ENCODE measurements around the gene BLCAP.
A peak's percentile ranks its signal among the peaks of the same experiment; 100 is the strongest.

Gene BLCAP

DNA sequence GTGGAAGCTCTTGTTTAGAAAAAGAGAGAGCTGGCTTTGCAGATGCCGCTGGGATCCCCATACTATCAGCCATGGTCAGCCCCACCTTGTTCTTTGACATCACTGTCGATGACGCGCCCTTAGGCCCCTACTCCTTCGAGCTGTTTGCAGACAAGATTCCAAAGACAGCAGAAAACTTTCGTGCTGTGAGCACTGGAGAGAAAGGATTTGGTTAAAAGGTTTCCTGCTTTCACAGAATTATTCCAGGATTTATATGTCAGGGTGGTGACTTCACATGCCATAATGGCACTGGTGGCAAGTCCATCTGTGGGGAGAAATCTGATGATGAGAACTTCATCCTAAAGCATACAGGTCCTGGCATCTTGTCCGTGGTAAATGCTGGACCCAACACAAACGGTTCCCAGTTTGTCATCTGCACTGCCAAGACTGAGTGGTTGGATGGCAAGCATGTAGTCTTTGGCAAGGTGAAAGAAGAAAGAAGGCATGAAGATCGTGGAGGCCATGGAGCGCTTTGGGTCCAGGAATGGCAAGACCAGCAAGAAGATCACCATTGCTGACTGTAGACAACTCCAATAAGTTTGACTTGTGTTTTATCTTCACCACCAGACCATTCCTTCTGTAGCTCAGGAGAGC lies 2.4 kb upstream of the BLCAP start:
- H2AK5ac ChIP-seq (ENCODE audit: low read length) = no peak overlapping the region
- no peak overlapping the region for H3K4ac ChIP-seq (ENCODE audit: low read depth, low read length)
- peaks cover 16% of the 10 kb centered on the region for H3K79me1 ChIP-seq (ENCODE audit: low read length)
- no peak overlapping the region for H3K18ac ChIP-seq (ENCODE audit: low read length)
- H3K23ac ChIP-seq (ENCODE audit: low read length) = no peak overlapping the region
- no peak overlapping the region for H2BK5ac ChIP-seq (ENCODE audit: low read depth, low read length, poor library complexity)
- no peaks in the 10 kb centered on the region for H3K27me3 ChIP-seq (ENCODE audit: insufficient read depth, low read length)
- peaks cover 21% of the 10 kb centered on the region for H3K79me2 ChIP-seq (ENCODE audit: control insufficient read depth, insufficient read depth, low read length, poor library complexity)
- H2AFZ ChIP-seq (ENCODE audit: insufficient read depth, low read length, poor library complexity) = no peak overlapping the region
- peaks cover 3 to 4% of the 10 kb centered on the region in 2 experiments for H3K36me3 ChIP-seq (ENCODE audit: control insufficient read depth in 1 of 2, insufficient read depth in 2 of 2, low read length in 2 of 2)
- no peak overlapping the region for H4K12ac ChIP-seq (ENCODE audit: low read depth, low read length)
- no peak overlapping the region for H4K8ac ChIP-seq (ENCODE audit: low read depth, low read length)
- H3K4me1 ChIP-seq (ENCODE audit: control insufficient read depth in 1 of 2, insufficient read depth in 2 of 2, low read length in 2 of 2) = peaks cover 4 to 11% of the 10 kb centered on the region in 2 experiments
- H3K4me2 ChIP-seq (ENCODE audit: low read length) = no peak overlapping the region
- H3K9me3 ChIP-seq (ENCODE audit: insufficient read depth, low read depth, low read length) = no peaks in the 10 kb centered on the region
- no peak overlapping the region for H2BK12ac ChIP-seq (ENCODE audit: low read length)
- H4K91ac ChIP-seq (ENCODE audit: low read depth, low read length) = no peak overlapping the region
- no peak overlapping the region for H2BK120ac ChIP-seq (ENCODE audit: insufficient read depth, low read length, poor library complexity)
- DNase-seq = no peak
- no peak overlapping the region for H3K4me3 ChIP-seq (ENCODE audit: low read depth, low read length)
- H3K14ac ChIP-seq (ENCODE audit: low read length) = no peak overlapping the region
- no peak overlapping the region for H3K27ac ChIP-seq (ENCODE audit: low read depth, low read length)
- no peak overlapping the region for H3K9ac ChIP-seq (ENCODE audit: low read length)
- no CpG with 5 or more reads among the region's 10 CpGs for WGBS (ENCODE audit: extremely low coverage, insufficient coverage, insufficient read length)

DNA sequence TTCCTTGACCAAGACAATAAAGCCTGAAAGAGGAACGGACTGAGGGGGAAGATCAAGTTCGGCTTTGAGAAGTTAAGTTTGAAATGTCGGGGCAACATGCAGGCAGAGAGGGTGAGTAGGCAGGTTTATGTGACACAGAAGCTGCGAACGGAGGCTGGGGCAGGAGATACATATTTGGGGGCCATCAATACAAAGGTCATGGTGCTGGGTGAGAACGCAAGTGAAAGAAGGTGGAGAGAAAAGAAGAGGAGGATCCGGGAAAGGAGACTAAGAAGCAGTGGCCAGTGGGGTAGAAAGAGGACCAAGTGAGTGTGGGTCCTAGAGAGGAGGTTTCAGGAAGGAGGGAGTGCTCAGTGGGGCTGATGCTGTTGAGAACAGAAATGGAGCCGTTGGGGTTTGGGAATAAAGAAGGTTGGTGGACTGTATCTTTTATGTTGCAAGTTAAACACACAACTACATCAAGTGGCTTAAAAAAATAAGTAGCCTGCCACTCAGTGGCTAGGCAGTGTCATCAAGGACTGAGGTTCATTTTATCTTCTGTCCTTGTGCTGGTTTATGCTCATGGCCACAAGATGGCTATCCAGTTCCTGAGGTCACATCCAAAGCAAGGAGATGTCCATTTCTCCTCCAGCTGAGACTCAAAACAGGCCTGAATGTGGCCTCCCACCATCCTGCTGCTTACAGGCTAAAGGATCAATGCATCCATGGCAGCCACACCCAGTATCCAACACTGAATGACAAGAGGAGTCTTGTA lies 1.7 kb upstream of the BLCAP start:
- H2AK5ac ChIP-seq (ENCODE audit: low read length) = no peak overlapping the region
- H2BK12ac ChIP-seq (ENCODE audit: low read length) = no peak overlapping the region
- no peaks in the 10 kb centered on the region for H3K9me3 ChIP-seq (ENCODE audit: insufficient read depth, low read depth, low read length)
- no peak overlapping the region for H3K18ac ChIP-seq (ENCODE audit: low read length)
- no peak overlapping the region for H4K12ac ChIP-seq (ENCODE audit: low read depth, low read length)
- no peak overlapping the region for H3K4me2 ChIP-seq (ENCODE audit: low read length)
- no peaks in the 10 kb centered on the region for H3K27me3 ChIP-seq (ENCODE audit: insufficient read depth, low read length)
- H3K23ac ChIP-seq (ENCODE audit: low read length) = no peak overlapping the region
- peaks cover 16% of the 10 kb centered on the region for H3K79me1 ChIP-seq (ENCODE audit: low read length)
- H2BK120ac ChIP-seq (ENCODE audit: insufficient read depth, low read length, poor library complexity) = peak overlapping the region; percentile 5
- no peak overlapping the region for H4K8ac ChIP-seq (ENCODE audit: low read depth, low read length)
- no peak overlapping the region for H2AFZ ChIP-seq (ENCODE audit: insufficient read depth, low read length, poor library complexity)
- no CpG with 5 or more reads among the region's 8 CpGs for WGBS (ENCODE audit: extremely low coverage, insufficient coverage, insufficient read length)
- H3K4me1 ChIP-seq (ENCODE audit: control insufficient read depth in 1 of 2, insufficient read depth in 2 of 2, low read length in 2 of 2) = peaks cover 11 to 18% of the 10 kb centered on the region in 2 experiments
- no peak overlapping the region for H3K4ac ChIP-seq (ENCODE audit: low read depth, low read length)
- H3K4me3 ChIP-seq (ENCODE audit: low read depth, low read length) = no peak overlapping the region
- H3K27ac ChIP-seq (ENCODE audit: low read depth, low read length) = no peak overlapping the region
- H3K79me2 ChIP-seq (ENCODE audit: control insufficient read depth, insufficient read depth, low read length, poor library complexity) = peaks cover 27% of the 10 kb centered on the region
- DNase-seq = no peak
- no peak overlapping the region for H3K14ac ChIP-seq (ENCODE audit: low read length)
- H2BK5ac ChIP-seq (ENCODE audit: low read depth, low read length, poor library complexity) = no peak overlapping the region
- H3K9ac ChIP-seq (ENCODE audit: low read length) = no peak overlapping the region
- H3K36me3 ChIP-seq (ENCODE audit: control insufficient read depth in 1 of 2, insufficient read depth in 2 of 2, low read length in 2 of 2) = peaks cover 4 to 9% of the 10 kb centered on the region in 2 experiments
- H4K91ac ChIP-seq (ENCODE audit: low read depth, low read length) = no peak overlapping the region

DNA sequence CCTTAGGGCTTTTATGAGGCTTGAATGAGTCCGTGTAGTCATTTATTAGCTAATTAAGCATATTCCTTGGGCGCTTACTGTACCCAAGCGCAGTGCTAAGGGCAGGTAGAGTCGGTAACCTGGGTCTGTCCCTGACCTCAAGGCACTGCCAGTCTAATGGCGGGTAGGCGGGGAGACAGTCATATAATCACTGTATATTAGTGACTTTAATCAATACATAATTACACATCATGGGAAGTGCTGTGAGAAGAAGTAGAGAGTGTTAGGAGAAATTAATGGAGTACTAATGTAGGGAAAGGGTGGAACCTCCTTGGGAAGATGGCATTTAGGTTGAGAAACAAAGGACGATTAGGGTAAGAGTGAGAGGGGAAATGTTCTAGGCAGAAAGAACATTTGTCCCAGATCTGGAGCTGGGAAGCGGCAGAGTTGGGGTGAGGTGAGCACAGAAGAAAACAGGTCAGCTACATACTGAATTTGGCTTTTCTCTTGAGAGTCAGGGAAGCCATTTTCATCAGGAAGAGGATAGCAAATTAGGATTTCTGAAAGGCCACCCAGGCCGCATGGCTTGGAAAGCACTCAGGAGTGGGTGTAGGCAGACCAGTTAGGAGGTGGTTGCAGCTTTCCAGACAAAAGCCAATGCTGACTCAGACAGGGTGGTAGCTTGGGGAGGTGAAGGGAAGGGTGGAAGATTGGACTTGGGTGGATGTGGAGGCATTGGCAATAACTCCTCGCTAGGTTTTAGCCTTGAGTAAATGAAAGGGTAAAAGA lies 954 bp upstream of the BLCAP start:
- H2AFZ ChIP-seq (ENCODE audit: insufficient read depth, low read length, poor library complexity) = peak overlapping the region; percentile 42
- H3K23ac ChIP-seq (ENCODE audit: low read length) = no peak overlapping the region
- peaks cover 32% of the 10 kb centered on the region for H3K79me2 ChIP-seq (ENCODE audit: control insufficient read depth, insufficient read depth, low read length, poor library complexity)
- H4K8ac ChIP-seq (ENCODE audit: low read depth, low read length) = peak overlapping the region; percentile 87
- H3K4ac ChIP-seq (ENCODE audit: low read depth, low read length) = peak overlapping the region; percentile 44
- no peaks in the 10 kb centered on the region for H3K9me3 ChIP-seq (ENCODE audit: insufficient read depth, low read depth, low read length)
- peak overlapping the region; percentile 96 for H4K91ac ChIP-seq (ENCODE audit: low read depth, low read length)
- no peak overlapping the region for H3K27ac ChIP-seq (ENCODE audit: low read depth, low read length)
- peak overlapping the region; percentile 12 for H2BK120ac ChIP-seq (ENCODE audit: insufficient read depth, low read length, poor library complexity)
- peak overlapping the region; percentile 74 for H3K14ac ChIP-seq (ENCODE audit: low read length)
- H3K4me2 ChIP-seq (ENCODE audit: low read length) = peak overlapping the region; percentile 92
- peak overlapping the region; percentile 19 for H4K12ac ChIP-seq (ENCODE audit: low read depth, low read length)
- peak overlapping the region; percentile 95 for H2BK5ac ChIP-seq (ENCODE audit: low read depth, low read length, poor library complexity)
- H3K36me3 ChIP-seq (ENCODE audit: control insufficient read depth in 1 of 2, insufficient read depth in 2 of 2, low read length in 2 of 2) = peaks cover 7 to 10% of the 10 kb centered on the region in 2 experiments
- WGBS (ENCODE audit: extremely low coverage, insufficient coverage, insufficient read length) = no CpG with 5 or more reads among the region's 10 CpGs
- peaks cover 16% of the 10 kb centered on the region for H3K79me1 ChIP-seq (ENCODE audit: low read length)
- peak overlapping the region; percentile 91 for H3K9ac ChIP-seq (ENCODE audit: low read length)
- H3K4me1 ChIP-seq (ENCODE audit: control insufficient read depth in 1 of 2, insufficient read depth in 2 of 2, low read length in 2 of 2) = peaks cover 17 to 22% of the 10 kb centered on the region in 2 experiments
- no peak for DNase-seq
- H3K18ac ChIP-seq (ENCODE audit: low read length) = peak overlapping the region; percentile 91
- H2AK5ac ChIP-seq (ENCODE audit: low read length) = peak overlapping the region; percentile 32
- H3K4me3 ChIP-seq (ENCODE audit: low read depth, low read length) = peak overlapping the region; percentile 85
- H2BK12ac ChIP-seq (ENCODE audit: low read length) = no peak overlapping the region
- no peaks in the 10 kb centered on the region for H3K27me3 ChIP-seq (ENCODE audit: insufficient read depth, low read length)

DNA sequence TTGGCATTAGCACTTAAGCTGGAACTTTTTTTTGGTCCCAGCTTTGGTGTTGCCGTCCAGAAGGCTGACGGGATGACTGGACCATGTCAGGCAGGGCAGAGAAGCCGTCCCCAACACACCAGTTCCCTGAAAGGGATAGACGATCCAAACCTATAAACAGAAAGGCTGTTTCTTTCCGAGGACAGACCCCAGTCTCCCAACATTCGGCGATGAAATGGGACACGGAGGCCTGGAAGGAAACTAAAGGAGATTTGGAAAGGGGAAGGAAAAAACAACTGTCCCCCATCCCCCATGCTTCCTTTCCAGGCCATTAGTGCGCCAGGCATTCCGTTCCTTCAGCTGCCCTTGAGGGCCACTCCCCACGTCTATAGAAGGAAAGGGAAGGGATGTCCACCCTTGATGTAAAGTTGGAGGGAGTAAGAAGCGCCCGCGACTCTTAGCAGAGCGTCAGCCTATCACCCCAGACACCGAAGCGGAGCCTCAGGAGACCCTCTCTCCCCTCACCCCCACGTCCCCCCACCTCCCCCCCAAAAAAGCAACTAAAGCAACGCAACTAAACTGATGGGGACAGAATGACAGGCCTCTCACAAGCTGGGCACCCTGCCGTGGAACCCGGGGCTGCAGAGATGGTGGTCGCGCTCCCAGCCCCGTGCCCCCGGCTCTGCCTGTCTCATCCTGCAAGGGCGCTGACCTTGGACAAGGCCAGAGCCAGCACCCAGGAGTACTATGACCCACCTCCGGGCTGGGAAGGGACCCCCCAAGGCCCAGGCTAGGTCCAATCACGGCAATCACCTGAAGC lies 638 bp downstream of the BLCAP start:
- Histone ChIP-seq H2AFZ (ENCODE audit: insufficient read depth, low read length, poor library complexity) (peak overlapping the region; percentile 46), H3K4me2 (ENCODE audit: low read length) (peak overlapping the region; percentile 92), H3K14ac (ENCODE audit: low read length) (peak overlapping the region; percentile 89), H2BK5ac (ENCODE audit: low read depth, low read length, poor library complexity) (peak overlapping the region; percentile 95), H3K27me3 (ENCODE audit: insufficient read depth, low read length) (no peaks in the 10 kb centered on the region), H3K23ac (ENCODE audit: low read length) (no peak overlapping the region), H3K4ac (ENCODE audit: low read depth, low read length) (peak overlapping the region; percentile 98), H3K18ac (ENCODE audit: low read length) (peak overlapping the region; percentile 94), H3K9ac (ENCODE audit: low read length) (peak overlapping the region; percentile 96), H3K27ac (ENCODE audit: low read depth, low read length) (peak overlapping the region; percentile 83), H4K91ac (ENCODE audit: low read depth, low read length) (peak overlapping the region; percentile 96), H3K9me3 (ENCODE audit: insufficient read depth, low read depth, low read length) (no peaks in the 10 kb centered on the region), H4K12ac (ENCODE audit: low read depth, low read length) (peak overlapping the region; percentile 47), H3K79me2 (ENCODE audit: control insufficient read depth, insufficient read depth, low read length, poor library complexity) (peaks cover 39% of the 10 kb centered on the region), H2AK5ac (ENCODE audit: low read length) (peak overlapping the region; percentile 80), H3K4me3 (ENCODE audit: low read depth, low read length) (peak overlapping the region; percentile 93), H4K8ac (ENCODE audit: low read depth, low read length) (peak overlapping the region; percentile 84), H2BK12ac (ENCODE audit: low read length) (peak overlapping the region; percentile 50), H2BK120ac (ENCODE audit: insufficient read depth, low read length, poor library complexity) (peak overlapping the region; percentile 85), H3K36me3 (ENCODE audit: control insufficient read depth in 1 of 2, insufficient read depth in 2 of 2, low read length in 2 of 2) (peaks cover 14 to 20% of the 10 kb centered on the region in 2 experiments), H3K4me1 (ENCODE audit: control insufficient read depth in 1 of 2, insufficient read depth in 2 of 2, low read length in 2 of 2) (peaks cover 22 to 30% of the 10 kb centered on the region in 2 experiments), H3K79me1 (ENCODE audit: low read length) (peaks cover 16% of the 10 kb centered on the region)
- DNase-seq = peak; percentile 25 to 58
- no CpG with 5 or more reads among the region's 28 CpGs for WGBS (ENCODE audit: extremely low coverage, insufficient coverage, insufficient read length)
